Sigmoid colon (tissue), 7 donors: ENCODE data around the gene NELFB. TPM values are rescaled to one million over a fixed set of nuclear protein-coding genes. Genes with fewer than 3 reads are reported as not detected.

Experiments used
- DNase-seq: peaks from one replicate; pipeline ENCODE4 v3.0.0-alpha.2; 2019
- H3K27ac ChIP-seq, 4 donors: fragments of 200-600 bp; sonication (generic); one replicate each; pipeline ENCODE4 v1.5.1; 2016 to 2019; ENCODE audit warnings: mild to moderate bottlenecking in 1 of 4
- H3K27me3 ChIP-seq, 3 donors: fragments of 200-600 bp; sonication (generic); one replicate each; pipeline ENCODE4 v1.5.1; 2019; ENCODE audit warnings: mild to moderate bottlenecking in 1 of 3
- H3K36me3 ChIP-seq, 4 donors: fragments of 200-600 bp; sonication (generic); one replicate each; pipeline ENCODE4 v1.5.1; 2016 to 2019
- H3K4me1 ChIP-seq, 4 donors: fragments of 200-600 bp; sonication (generic); one replicate each; pipeline ENCODE4 v1.5.1; 2017 to 2019
- H3K4me3 ChIP-seq, 4 donors: fragments of 200-600 bp; sonication (generic); one replicate each; pipeline ENCODE4 v1.5.1; 2017 to 2019; ENCODE audit warnings: mild to moderate bottlenecking in 2 of 4, moderate library complexity in 1 of 4
- H3K9me3 ChIP-seq, 4 donors: fragments of 200-600 bp in 3 of 4; sonication (generic) in 3 of 4; one replicate each; pipeline versions ENCODE4 v1.5.1 to v1.6.1; 2013 to 2019
- EP300 ChIP-seq, 4 donors: sonication (generic); formaldehyde crosslinking; IDR thresholded peaks; one replicate each; pipeline ENCODE4 v1.6.1; 2017; ENCODE audit warnings: antibody characterized with exemption in 4 of 4
- POLR2A ChIP-seq, 2 donors: fragments of 450-650 bp; IDR thresholded peaks; one replicate each; pipeline ENCODE4 v1.6.1; 2016; ENCODE audit warnings: antibody characterized with exemption in 2 of 2, mild to moderate bottlenecking in 2 of 2, moderate library complexity in 2 of 2
- POLR2AphosphoS5 ChIP-seq, 4 donors: sonication (generic); formaldehyde crosslinking; IDR thresholded peaks; one replicate each; pipeline ENCODE4 v1.6.1; 2017; ENCODE audit warnings: antibody characterized with exemption in 4 of 4
- WGBS, 2 donors: extraction: QIAGEN DNeasy Blood & Tissue Kit; methylation state at CpG; one replicate each; pipeline ENCODE4 v1.1.7; 2013; 5-methylcytosine and 5-hydroxymethylcytosine counted together
- intact Hi-C: fragments of 100-400 bp; cut with DNase I; formaldehyde crosslinking; loops from one replicate; pipeline ENCODE4 v1.15.1; 2023
- polyA plus RNA-seq, 3 donors: library from polyadenylated mRNA; stranded (reverse); fragments of 200-250 nt; gene quantifications; one replicate each; pipeline ENCODE4 v1.2.3, GENCODE V29; 2013
- total RNA-seq, 4 donors: library from RNA; depleted of rRNA; stranded (reverse); fragments of >200 nt; gene quantifications; one replicate each; pipeline ENCODE4 v1.1.0, GENCODE V29; 2016
- TF ChIP-seq, protein P1 (sequence below), 4 experiments: fragments of 450-650 bp in 3 of 4; fragments of 200-600 bp in 1 of 4; IDR thresholded peaks; one replicate each; pipeline ENCODE4 v1.5.1; 2016 to 2019; ENCODE audit warnings: antibody characterized with exemption in 4 of 4, mild to moderate bottlenecking in 3 of 4, moderate library complexity in 2 of 4
- donor health status: healthy with polysubstance abuse.
- donor health status: Bipolar disorder and iron deficiency.
- donor health status: healthy.

The NELFB gene
- total and polyA plus RNA-seq, 7 donors: 24.7 to 70.5 (median 36.5) TPM

DNA sequence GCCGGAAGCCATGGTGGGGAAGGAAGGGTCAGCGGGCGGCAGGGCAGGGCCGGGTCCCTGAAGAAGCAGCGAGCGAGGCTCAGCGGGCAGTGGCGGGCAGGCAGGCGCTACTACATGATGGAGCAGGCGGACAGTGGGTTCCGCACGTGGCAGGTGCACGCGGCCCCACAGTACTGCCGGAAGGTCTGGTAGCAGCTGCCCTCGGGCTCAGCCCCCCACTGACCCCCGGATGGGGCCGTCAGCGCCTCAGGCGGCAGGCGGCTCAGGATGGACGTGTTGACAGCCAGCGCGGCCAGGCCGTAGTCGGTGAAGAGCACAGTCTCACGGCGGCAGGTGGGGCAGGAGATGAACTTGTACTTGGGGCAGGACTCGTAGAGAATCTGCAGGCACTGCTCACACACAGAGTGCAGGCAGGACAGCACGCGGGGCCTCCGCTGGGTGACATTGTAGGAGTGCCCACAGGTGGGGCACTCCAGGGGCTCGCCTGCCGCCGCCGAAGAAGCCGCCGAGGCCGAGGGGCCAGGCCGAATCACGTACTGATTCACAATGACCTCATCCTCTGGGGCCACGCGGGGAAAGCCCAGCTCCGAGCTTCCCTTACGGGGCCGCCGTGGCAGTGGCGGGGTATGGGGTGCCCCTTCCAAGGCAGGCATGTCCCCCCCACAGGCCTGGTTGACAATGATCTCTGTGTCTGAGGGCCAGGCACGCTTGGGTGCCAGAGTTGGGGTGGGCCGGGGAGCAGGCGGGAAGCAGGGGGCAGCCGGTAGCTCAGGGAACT is 34.6 kb upstream of the NELFB start:
- no peak for DNase-seq
- WGBS, 2 donors: 92 to 94% methylated on average over 52 of the region's 52 CpGs
- intact Hi-C loops: loop anchor here (5.0 kb wide), 1 partner anchor 33 kb away; the partner anchor contains the start of genes ANAPC2 and SSNA1
- Histone ChIP-seq H3K36me3 (peaks cover 0 to 6% (median 0%) of the 10 kb centered on the region in 4 donors), H3K4me3 (no peak overlapping the region), H3K9me3 (no peaks in the 10 kb centered on the region), H3K4me1 (peaks cover 0 to 31% (median 24%) of the 10 kb centered on the region in 4 donors), H3K27ac (no peak overlapping the region), H3K27me3 (no peaks in the 10 kb centered on the region)
- TF ChIP-seq, protein P1, sequence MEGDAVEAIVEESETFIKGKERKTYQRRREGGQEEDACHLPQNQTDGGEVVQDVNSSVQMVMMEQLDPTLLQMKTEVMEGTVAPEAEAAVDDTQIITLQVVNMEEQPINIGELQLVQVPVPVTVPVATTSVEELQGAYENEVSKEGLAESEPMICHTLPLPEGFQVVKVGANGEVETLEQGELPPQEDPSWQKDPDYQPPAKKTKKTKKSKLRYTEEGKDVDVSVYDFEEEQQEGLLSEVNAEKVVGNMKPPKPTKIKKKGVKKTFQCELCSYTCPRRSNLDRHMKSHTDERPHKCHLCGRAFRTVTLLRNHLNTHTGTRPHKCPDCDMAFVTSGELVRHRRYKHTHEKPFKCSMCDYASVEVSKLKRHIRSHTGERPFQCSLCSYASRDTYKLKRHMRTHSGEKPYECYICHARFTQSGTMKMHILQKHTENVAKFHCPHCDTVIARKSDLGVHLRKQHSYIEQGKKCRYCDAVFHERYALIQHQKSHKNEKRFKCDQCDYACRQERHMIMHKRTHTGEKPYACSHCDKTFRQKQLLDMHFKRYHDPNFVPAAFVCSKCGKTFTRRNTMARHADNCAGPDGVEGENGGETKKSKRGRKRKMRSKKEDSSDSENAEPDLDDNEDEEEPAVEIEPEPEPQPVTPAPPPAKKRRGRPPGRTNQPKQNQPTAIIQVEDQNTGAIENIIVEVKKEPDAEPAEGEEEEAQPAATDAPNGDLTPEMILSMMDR (IDR thresholded peaks at IDR 0.05): no peak

- intact Hi-C loops: loop anchor here (5.0 kb wide), 1 partner anchor 34 kb away; the partner anchor contains the start of genes ANAPC2 and SSNA1
- H3K4me1 ChIP-seq: peaks cover 0 to 31% (median 24%) of the 10 kb centered on the region in 4 donors
Observed at GRCh38 chr9:137221095-137221505, 34.0 kb upstream of the NELFB start.

DNA sequence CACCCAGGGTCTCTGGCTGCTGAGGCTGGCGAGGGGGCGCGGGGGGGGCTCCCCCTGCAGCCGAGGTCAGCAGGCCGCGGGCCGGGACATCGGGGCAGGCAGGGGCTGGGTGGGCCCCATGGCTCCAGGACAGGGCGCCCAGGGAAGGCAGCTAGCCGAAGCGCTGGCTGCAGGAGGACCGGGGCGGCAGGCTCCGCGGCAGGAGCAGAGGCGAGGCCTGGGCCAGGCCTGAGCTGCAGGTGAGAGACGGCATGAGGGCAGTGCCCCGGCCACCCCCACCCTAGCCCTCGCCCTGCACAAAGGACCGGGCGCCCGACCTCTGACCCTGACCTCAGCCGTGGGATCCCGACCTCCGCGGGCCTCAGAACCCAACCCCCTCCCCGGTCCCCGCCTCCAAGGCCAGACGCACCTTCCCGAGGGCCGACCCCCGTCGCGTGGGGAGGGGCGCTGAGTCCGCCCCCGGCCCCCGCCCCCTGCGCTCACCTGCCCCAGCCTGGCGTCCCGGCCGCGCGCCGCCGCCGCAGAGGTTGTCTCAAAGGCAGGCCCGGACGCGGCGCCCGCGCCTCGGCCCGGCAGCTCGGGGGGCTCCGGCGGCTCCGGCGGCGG is 33.5 kb upstream of the NELFB start:
- intact Hi-C loops: loop anchor here (2.0 to 5.0 kb wide), 3 partner anchors 19 to 107 kb away; partner anchors contain the start of genes ANAPC2, DPP7, SSNA1 and TUBB4B
- TF ChIP-seq, protein P1 (IDR thresholded peaks at IDR 0.05): no peak
- TF ChIP-seq POLR2AphosphoS5 (IDR thresholded peaks at IDR 0.05): no peak
- TF ChIP-seq EP300 (IDR thresholded peaks at IDR 0.05): no peak
- no peak for TF ChIP-seq POLR2A (IDR thresholded peaks at IDR 0.05)
- H3K27ac ChIP-seq: peak overlapping the region in 1 of 4 donors; percentile 31

More at GRCh38 chr9:137221095-137221505, 34.0 kb upstream of the NELFB start:
- DNase-seq: no peak
- 77 to 86% methylated on average over 14 of the region's 14 CpGs for WGBS, 2 donors
- Histone ChIP-seq H3K9me3 (no peaks in the 10 kb centered on the region), H3K27me3 (no peaks in the 10 kb centered on the region), H3K4me3 (peak overlapping the region; percentile 37 to 65 (median 60)), H3K27ac (no peak overlapping the region), H3K36me3 (peaks cover 0 to 4% (median 0%) of the 10 kb centered on the region in 4 donors)
- TF ChIP-seq, protein P1 (IDR thresholded peaks at IDR 0.05): no peak
- TF ChIP-seq POLR2A (IDR thresholded peaks at IDR 0.05): no peak
- no peak for TF ChIP-seq EP300 (IDR thresholded peaks at IDR 0.05)
- no peak for TF ChIP-seq POLR2AphosphoS5 (IDR thresholded peaks at IDR 0.05)

DNA sequence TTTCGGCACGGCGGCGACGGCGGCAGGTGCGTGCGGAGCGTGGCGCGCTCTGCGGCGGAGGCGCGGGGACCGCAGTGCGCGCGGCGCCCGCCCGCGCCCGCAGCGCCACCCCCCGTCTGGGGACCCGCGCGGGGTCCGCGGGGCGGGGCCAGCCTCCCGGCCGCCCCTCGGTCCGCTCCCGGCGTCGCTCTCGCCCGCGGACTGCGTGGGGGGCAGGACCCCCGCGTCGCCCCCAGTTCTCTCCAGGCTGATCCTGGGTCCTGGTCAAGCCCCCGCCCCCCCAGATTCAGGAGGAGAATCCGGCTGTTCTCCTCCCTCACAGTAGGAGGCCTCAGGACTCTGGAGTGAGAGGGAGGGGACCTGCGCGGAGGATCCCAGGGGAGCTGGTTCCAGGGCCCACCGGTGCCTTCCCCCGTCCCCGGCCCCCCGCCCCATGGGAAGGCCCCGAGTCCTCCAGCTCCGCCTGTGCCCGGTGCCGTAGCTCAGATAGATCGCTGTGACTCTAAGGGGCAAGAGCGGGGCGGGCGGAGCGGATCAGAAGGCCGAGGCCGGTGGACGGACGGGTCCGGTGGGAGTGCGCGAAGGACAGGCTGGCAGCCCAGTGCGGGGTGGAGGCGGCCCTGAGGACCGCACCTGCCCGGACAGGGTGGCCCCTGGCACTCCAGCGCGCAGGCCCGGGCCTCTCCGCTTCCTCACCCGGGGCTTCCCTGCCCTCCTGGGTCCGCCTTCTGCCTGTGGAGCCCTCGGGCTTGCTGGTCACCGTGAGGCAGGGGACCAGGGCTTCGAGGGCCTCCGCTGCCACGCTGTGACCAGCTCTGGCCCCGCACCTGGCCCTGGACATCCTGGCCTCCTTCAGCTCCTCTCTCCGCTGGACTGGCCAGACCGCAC is 32.7 kb upstream of the NELFB start, which contains the start of gene RNF208:
Gene RNF208, minus strand, starts transcription at position 51 of the 888 bp plus-strand sequence. CDS start 1,028 bp downstream, outside the sequence.
- H3K4me3 ChIP-seq: peak within 1 kb of the TSS; percentile 54 to 65 (median 60)
- peaks cover 0 to 30% (median 24%) of the 10 kb centered on the region in 4 donors for H3K4me1 ChIP-seq
- WGBS, 2 donors: 2 to 3% methylated on average over 88 of the region's 88 CpGs
- H3K36me3 ChIP-seq: no peaks in the 10 kb centered on the region
- H3K27ac ChIP-seq: peak within 1 kb of the TSS; percentile 84 to 91 (median 88)
- no peaks in the 10 kb centered on the region for H3K27me3 ChIP-seq
- no peak for TF ChIP-seq POLR2AphosphoS5 (IDR thresholded peaks at IDR 0.05)
- DNase-seq: no peak
- no peaks in the 10 kb centered on the region for H3K9me3 ChIP-seq
- intact Hi-C loops: loop anchor here (1.0 to 5.0 kb wide), 4 partner anchors 18 to 108 kb away; partner anchors contain the start of genes ANAPC2, DPP7, SSNA1 and TUBB4B

More for the DNA sequence above, 33.5 kb upstream of the NELFB start:
- H3K36me3 ChIP-seq: no peaks in the 10 kb centered on the region
- WGBS, 2 donors: 4 to 8% methylated on average over 61 of the region's 61 CpGs
- H3K4me3 ChIP-seq: peak overlapping the region; percentile 37 to 65 (median 60)
- H3K9me3 ChIP-seq: no peaks in the 10 kb centered on the region
- H3K4me1 ChIP-seq: peaks cover 0 to 31% (median 24%) of the 10 kb centered on the region in 4 donors
- no peak for DNase-seq
- no peaks in the 10 kb centered on the region for H3K27me3 ChIP-seq
